K562 treated with DMSO at 1 percent for 12 hours (cell line): Measurements from ENCODE around the gene CHRNA3. TPM values are rescaled to one million over a fixed set of nuclear protein-coding genes. Genes with fewer than 3 reads are reported as not detected.

Source experiments
- total RNA-seq: library from RNA; unstranded; fragments of 300-600 nt; gene quantifications from 2 replicates; pipeline ENCODE4 v1.2.3, GENCODE V29; 2022; ENCODE audit not compliant: insufficient read depth

CHRNA3 gene
- not detected in 2 replicates for total RNA-seq

DNA sequence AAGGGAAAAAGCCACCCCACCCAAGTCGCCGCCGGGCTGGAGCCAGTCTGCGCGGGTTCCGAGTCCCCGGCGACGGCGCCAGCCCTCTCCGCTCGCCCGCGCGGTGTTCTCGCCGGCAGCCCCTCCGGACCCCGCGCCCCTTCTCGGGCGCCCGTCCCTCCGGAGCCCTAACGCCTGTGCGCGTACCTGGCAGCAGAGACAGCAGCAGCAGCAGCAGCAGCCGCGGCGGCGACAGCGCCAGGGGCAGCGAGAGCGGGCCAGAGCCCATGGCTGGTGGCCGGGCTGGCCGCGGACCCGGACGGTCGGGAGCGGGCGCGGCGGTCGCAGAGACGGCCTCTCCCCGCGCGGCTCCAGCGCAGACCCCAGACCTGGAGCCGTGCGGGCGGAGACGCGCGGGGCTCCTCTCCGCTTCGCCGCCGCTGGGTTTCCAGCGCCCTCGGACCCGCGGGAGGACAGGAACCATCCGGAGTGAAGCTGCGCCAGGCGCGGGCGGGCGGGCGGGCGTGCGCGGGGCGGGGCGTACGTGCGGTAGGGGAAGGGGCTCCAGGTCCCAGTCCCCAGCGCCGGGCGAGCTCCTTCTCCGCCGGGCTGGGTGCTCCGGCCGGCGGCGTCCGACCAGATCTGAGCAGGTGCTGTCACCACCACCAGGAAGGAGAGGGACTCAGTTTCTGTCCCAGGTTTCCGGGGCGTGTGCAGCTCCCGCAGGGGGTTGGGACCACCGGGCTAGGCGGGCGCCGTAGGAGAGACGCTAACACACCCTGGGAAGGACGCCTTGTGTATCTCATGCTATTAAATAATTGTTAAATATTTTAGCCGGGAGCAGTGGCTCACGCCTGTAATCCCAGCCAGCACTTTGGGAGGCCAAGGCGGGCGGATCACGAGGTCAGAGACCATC is at the start of gene CHRNA3:
Gene CHRNA3 (minus strand): TSS at position 470 of the 895 bp plus-strand sequence. CDS start 202 bp downstream, at position 268.

DNA sequence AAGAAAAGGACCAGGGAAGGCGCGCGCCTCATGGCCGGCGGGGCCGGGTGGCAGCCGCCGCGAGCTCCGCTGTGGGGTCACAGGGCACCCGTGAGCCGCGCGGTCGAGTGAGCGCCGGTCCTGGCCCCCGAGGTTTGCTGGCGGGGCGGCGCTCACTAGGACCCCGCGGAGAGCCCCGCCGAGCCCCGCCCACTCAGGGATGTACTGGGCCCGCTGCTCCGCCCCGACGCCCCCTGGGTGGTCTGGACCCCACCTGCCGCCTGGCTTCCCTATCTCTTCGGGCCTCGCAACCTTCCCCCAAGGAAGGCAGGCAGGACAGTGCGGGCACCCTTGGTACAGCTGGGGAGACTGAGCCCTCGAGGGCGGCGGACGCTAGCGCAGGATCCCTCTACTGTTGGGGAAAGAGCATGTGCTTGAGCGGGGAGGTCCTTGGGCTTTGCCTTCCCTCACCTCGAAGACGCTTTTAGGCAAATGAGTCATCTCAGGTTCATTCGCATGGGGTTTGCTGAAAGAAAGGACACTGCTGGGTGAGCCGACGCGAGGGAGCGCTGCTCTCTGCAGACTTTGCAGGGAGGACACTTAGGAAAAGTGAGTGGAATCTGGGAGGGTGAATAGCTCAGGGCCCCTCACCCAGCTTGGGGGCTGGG is 20.4 kb upstream of the CHRNA3 start, which contains the start of gene CHRNB4:
Gene CHRNB4 (minus strand): TSS at position 109 of the 647 bp plus-strand sequence. CDS start 77 bp downstream, at position 32.

DNA sequence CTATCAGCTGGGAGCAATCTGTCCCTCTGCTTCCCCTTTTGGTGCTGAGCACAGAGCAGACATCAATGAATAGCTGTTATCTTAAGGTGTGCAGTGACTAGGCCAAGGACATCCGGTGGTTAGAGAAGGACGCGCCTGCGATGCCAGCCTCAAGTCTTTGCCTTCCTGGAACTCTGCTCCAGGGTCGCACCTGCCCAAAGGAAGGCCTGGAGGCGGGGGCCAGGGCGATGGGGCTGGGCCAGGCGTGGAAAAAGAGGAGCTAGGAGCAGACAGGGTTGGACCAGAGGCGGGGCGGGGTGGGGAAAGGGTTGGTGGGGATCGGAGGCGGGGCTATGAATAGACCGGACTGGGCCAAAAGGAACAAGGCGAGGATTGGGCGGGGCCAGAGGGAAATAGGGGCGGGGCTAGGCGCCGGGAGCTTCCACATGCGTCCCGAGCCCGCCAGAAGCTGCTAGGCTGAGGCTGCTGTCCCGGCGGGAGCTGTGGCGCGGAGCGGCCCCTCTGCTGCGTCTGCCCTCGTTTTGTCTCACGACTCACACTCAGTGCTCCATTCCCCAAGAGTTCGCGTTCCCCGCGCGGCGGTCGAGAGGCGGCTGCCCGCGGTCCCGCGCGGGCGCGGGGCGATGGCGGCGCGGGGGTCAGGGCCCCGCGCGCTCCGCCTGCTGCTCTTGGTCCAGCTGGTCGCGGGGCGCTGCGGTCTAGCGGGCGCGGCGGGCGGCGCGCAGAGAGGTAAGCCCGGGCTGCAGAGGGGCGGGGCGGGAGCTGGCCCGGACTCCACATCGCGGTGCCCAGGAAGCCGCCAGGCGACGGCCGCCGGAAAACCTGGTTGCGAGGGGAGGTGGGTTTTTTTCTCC is 55.5 kb downstream of the CHRNA3 start, which contains the start of gene CHRNA5:
Gene CHRNA5 (plus strand): TSS at position 424 of the 854 bp plus-strand sequence. CDS start 200 bp downstream, at position 624.

Other genes starting within 250 kb of the CHRNA3 start
- gene IREB2, start 182.8 kb downstream of the CHRNA3 start, total RNA-seq, result 5.8 and 25.1 TPM in 2 replicates
- gene HYKK, start 113.4 kb downstream of the CHRNA3 start, total RNA-seq, result 4.2 and 5.8 TPM in 2 replicates
- 407 and 499 TPM in 2 replicates for gene PSMA4, start 80.6 kb downstream of the CHRNA3 start, total RNA-seq
- gene CHRNA5, start 55.5 kb downstream of the CHRNA3 start, total RNA-seq, result 2.1 and 3.1 TPM in 2 replicates
- gene CHRNB4, start 20.2 kb upstream of the CHRNA3 start, total RNA-seq, result not detected in 2 replicates
- gene ADAMTS7, start 190.5 kb upstream of the CHRNA3 start, total RNA-seq, result not detected in 2 replicates